IPS-18a (cell line): ENCODE results near the gene ARHGAP45.

ENCODE experiments used
- H3K27ac ChIP-seq: one replicate; pipeline ENCODE4 v1.5.1; 2013; ENCODE audit warnings: low read length
- H3K27me3 ChIP-seq: one replicate; pipeline ENCODE4 v1.6.1; 2013; ENCODE audit warnings: mild to moderate bottlenecking, low read length; ENCODE audit not compliant: control insufficient read depth, insufficient read depth
- H3K36me3 ChIP-seq: one replicate; pipeline ENCODE4 v1.6.1; 2013; ENCODE audit warnings: low read depth, low read length; ENCODE audit not compliant: control insufficient read depth
- H3K4me1 ChIP-seq: one replicate; pipeline ENCODE4 v1.6.1; 2013; ENCODE audit warnings: low read depth, low read length; ENCODE audit not compliant: control insufficient read depth
- H3K4me3 ChIP-seq: one replicate; pipeline ENCODE4 v1.5.1; 2013; ENCODE audit warnings: low read length
- H3K9ac ChIP-seq: one replicate; pipeline ENCODE4 v1.6.1; 2013; ENCODE audit warnings: mild to moderate bottlenecking, low read length, moderate library complexity
- H3K9me3 ChIP-seq: one replicate; pipeline ENCODE4 v1.6.1; 2013; ENCODE audit warnings: low read depth, low read length; ENCODE audit not compliant: control insufficient read depth

Gene ARHGAP45

GRCh38 chr19:1098177-1099051 is 31.4 kb downstream of the ARHGAP45 start:
- no peaks in the 10 kb centered on the region for H3K9me3 ChIP-seq
- no peak overlapping the region for H3K27ac ChIP-seq
- no peak overlapping the region for H3K9ac ChIP-seq
- H3K4me3 ChIP-seq: no peak overlapping the region
- no peaks in the 10 kb centered on the region for H3K27me3 ChIP-seq
- peaks cover 3% of the 10 kb centered on the region for H3K36me3 ChIP-seq
- H3K4me1 ChIP-seq: peaks cover 12% of the 10 kb centered on the region

- Histone ChIP-seq H3K9ac (no peak overlapping the region), H3K27ac (no peak overlapping the region), H3K27me3 (no peaks in the 10 kb centered on the region), H3K9me3 (no peaks in the 10 kb centered on the region), H3K4me1 (peaks cover 6% of the 10 kb centered on the region), H3K36me3 (peaks cover 4% of the 10 kb centered on the region), H3K4me3 (no peak overlapping the region)
These were observed 34.4 kb downstream of the ARHGAP45 start for GRCh38 chr19:1101337-1101698.

- H3K4me1 ChIP-seq: peaks cover 6% of the 10 kb centered on the region
- no peaks in the 10 kb centered on the region for H3K27me3 ChIP-seq
- H3K27ac ChIP-seq: no peak overlapping the region
- no peak overlapping the region for H3K4me3 ChIP-seq
- H3K36me3 ChIP-seq: peaks cover 13% of the 10 kb centered on the region
- H3K9me3 ChIP-seq: no peaks in the 10 kb centered on the region
- H3K9ac ChIP-seq: no peak overlapping the region
These were observed 35.6 kb downstream of the ARHGAP45 start for GRCh38 chr19:1102407-1103131.

- H3K27me3 ChIP-seq: no peaks in the 10 kb centered on the region
- no peak overlapping the region for H3K27ac ChIP-seq
- H3K4me1 ChIP-seq: peaks cover 6% of the 10 kb centered on the region
- no peak overlapping the region for H3K9ac ChIP-seq
- peaks cover 13% of the 10 kb centered on the region for H3K36me3 ChIP-seq
- H3K4me3 ChIP-seq: peak overlapping the region; percentile 21
- H3K9me3 ChIP-seq: no peaks in the 10 kb centered on the region
These were observed 36.3 kb downstream of the ARHGAP45 start for GRCh38 chr19:1103132-1103707.

- H3K9ac ChIP-seq: peak within 1 kb of the TSS; percentile 83
- H3K36me3 ChIP-seq: peaks cover 13% of the 10 kb centered on the region
- peaks cover 6% of the 10 kb centered on the region for H3K4me1 ChIP-seq
- H3K4me3 ChIP-seq: peak within 1 kb of the TSS; percentile 79
- H3K27me3 ChIP-seq: no peaks in the 10 kb centered on the region
- no peaks in the 10 kb centered on the region for H3K9me3 ChIP-seq
- H3K27ac ChIP-seq: no peak within 1 kb of the TSS
These were observed 36.8 kb downstream of the ARHGAP45 start, which contains the start of gene GPX4 for GRCh38 chr19:1103708-1104310. Gene GPX4, plus strand, starts transcription at chr19:1103994. Its CDS starts 50 bp downstream, at chr19:1104044.

- Histone ChIP-seq H3K27ac (no peak overlapping the region), H3K4me1 (peaks cover 6% of the 10 kb centered on the region), H3K4me3 (peak overlapping the region; percentile 79), H3K9ac (peak overlapping the region; percentile 83), H3K9me3 (no peaks in the 10 kb centered on the region), H3K27me3 (no peaks in the 10 kb centered on the region), H3K36me3 (peaks cover 16% of the 10 kb centered on the region)
These were observed 37.5 kb downstream of the ARHGAP45 start for GRCh38 chr19:1104311-1105007.

- Histone ChIP-seq H3K36me3 (peaks cover 16% of the 10 kb centered on the region), H3K9me3 (no peaks in the 10 kb centered on the region), H3K27ac (no peak overlapping the region), H3K4me3 (peak overlapping the region; percentile 79), H3K9ac (peak overlapping the region; percentile 83), H3K27me3 (no peaks in the 10 kb centered on the region), H3K4me1 (peaks cover 6% of the 10 kb centered on the region)
These were observed 38.3 kb downstream of the ARHGAP45 start for GRCh38 chr19:1105008-1105872.

GRCh38 chr19:1105873-1106840 is 39.2 kb downstream of the ARHGAP45 start:
- no peak overlapping the region for H3K27ac ChIP-seq

GRCh38 chr19:1106841-1107660 is 40.1 kb downstream of the ARHGAP45 start:
- Histone ChIP-seq H3K4me1 (peaks cover 3% of the 10 kb centered on the region), H3K36me3 (peaks cover 16% of the 10 kb centered on the region), H3K4me3 (no peak overlapping the region), H3K27me3 (no peaks in the 10 kb centered on the region), H3K27ac (no peak overlapping the region), H3K9me3 (no peaks in the 10 kb centered on the region), H3K9ac (no peak overlapping the region)

More at GRCh38 chr19:1105873-1106840, 39.2 kb downstream of the ARHGAP45 start:
- peaks cover 16% of the 10 kb centered on the region for H3K36me3 ChIP-seq
- H3K4me1 ChIP-seq: peaks cover 6% of the 10 kb centered on the region
- no peaks in the 10 kb centered on the region for H3K27me3 ChIP-seq
- no peaks in the 10 kb centered on the region for H3K9me3 ChIP-seq
- no peak overlapping the region for H3K4me3 ChIP-seq
- H3K9ac ChIP-seq: no peak overlapping the region
